Upper lobe of left lung (tissue), 4 donors: ENCODE data around the gene SPDYE2B.
"Not testable (repeated sequence)": the region's sequence is repeated elsewhere in the genome, so short reads cannot be mapped to it uniquely, and the experiment has no call there.

ENCODE experiments used
- EP300 ChIP-seq, 4 donors: sonication (generic); formaldehyde crosslinking; IDR thresholded peaks; one replicate each; pipeline ENCODE4 v1.5.1; 2017; ENCODE audit warnings: antibody characterized with exemption in 4 of 4, control low read depth in 2 of 4
- POLR2A ChIP-seq, 4 donors: fragments of 450-650 bp; IDR thresholded peaks; one replicate each; pipeline ENCODE4 v1.5.1; 2016 to 2017; ENCODE audit warnings: antibody characterized with exemption in 4 of 4, mild to moderate bottlenecking in 2 of 4
- POLR2AphosphoS5 ChIP-seq, 2 donors: sonication (generic); formaldehyde crosslinking; IDR thresholded peaks; one replicate each; pipeline ENCODE4 v1.5.1; 2017; ENCODE audit warnings: antibody characterized with exemption in 2 of 2
- TF ChIP-seq, protein P1 (sequence below), 6 experiments: fragments of 450-650 bp in 4 of 6; fragments of 200-600 bp in 2 of 6; sonication (generic) in 2 of 6; IDR thresholded peaks; one replicate each; pipeline ENCODE4 v1.5.1; 2016 to 2019; ENCODE audit warnings: antibody characterized with exemption in 6 of 6

DNA sequence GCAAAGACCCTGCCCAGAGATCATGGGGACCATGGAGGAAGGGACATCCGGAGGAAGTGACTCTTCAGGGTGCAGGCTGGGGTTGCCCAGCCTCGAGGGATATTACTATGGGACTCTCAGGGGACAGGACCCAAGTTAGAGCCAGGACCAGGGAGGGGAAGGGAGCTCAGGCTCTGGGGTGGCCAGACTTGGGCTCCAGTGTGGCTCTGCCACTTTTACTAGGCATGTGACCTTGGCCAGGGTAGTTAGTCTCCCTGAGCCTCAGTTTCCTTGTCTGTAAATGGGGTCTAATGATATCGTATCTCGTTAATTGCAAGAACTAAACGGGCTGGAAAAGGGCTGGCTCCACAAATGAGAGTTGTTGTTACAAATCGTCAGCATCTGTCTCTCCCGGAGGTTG, 39.7 kb upstream of the SPDYE2B start:
- TF ChIP-seq, protein P1, sequence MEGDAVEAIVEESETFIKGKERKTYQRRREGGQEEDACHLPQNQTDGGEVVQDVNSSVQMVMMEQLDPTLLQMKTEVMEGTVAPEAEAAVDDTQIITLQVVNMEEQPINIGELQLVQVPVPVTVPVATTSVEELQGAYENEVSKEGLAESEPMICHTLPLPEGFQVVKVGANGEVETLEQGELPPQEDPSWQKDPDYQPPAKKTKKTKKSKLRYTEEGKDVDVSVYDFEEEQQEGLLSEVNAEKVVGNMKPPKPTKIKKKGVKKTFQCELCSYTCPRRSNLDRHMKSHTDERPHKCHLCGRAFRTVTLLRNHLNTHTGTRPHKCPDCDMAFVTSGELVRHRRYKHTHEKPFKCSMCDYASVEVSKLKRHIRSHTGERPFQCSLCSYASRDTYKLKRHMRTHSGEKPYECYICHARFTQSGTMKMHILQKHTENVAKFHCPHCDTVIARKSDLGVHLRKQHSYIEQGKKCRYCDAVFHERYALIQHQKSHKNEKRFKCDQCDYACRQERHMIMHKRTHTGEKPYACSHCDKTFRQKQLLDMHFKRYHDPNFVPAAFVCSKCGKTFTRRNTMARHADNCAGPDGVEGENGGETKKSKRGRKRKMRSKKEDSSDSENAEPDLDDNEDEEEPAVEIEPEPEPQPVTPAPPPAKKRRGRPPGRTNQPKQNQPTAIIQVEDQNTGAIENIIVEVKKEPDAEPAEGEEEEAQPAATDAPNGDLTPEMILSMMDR (IDR thresholded peaks at IDR 0.05) = not testable (repeated sequence)
- TF ChIP-seq POLR2AphosphoS5, EP300, POLR2A (IDR thresholded peaks at IDR 0.05): not testable (repeated sequence)
